Activated T-cell treated with anti-CD3 and anti-CD28 coated beads, Interleukin-2, amount 50 U/mL, for 24 hours (primary cell): ENCODE measurements around the gene TOLLIP.

ENCODE experiments used
- DNase-seq: peaks from one replicate; pipeline ENCODE4 v3.0.0-alpha.2; 2020
- H3K27ac Mint-ChIP-seq: 2 replicates; pipeline ENCODE4 v1.8.0; 2020; ENCODE audit warnings: mild to moderate bottlenecking, mixed read lengths
- H3K27me3 Mint-ChIP-seq: 2 replicates; pipeline ENCODE4 v1.8.0; 2020; ENCODE audit warnings: mixed read lengths
- H3K36me3 Mint-ChIP-seq: 2 replicates; pipeline ENCODE4 v1.8.0; 2020; ENCODE audit warnings: low read depth, mixed read lengths
- H3K4me1 Mint-ChIP-seq: 2 replicates; pipeline ENCODE4 v1.8.0; 2020; ENCODE audit warnings: low read depth, mixed read lengths
- H3K4me3 Mint-ChIP-seq: 2 replicates; pipeline ENCODE4 v1.8.0; 2020; ENCODE audit warnings: mild to moderate bottlenecking, moderate library complexity, mixed read lengths
- H3K9me3 Mint-ChIP-seq: 2 replicates; pipeline ENCODE4 v1.8.0; 2020; ENCODE audit warnings: mixed read lengths

Gene TOLLIP

GRCh38 chr11:1231396-1232020 is 77.9 kb downstream of the TOLLIP start:
- Mint-ChIP-seq H3K27me3 (no peaks in the 10 kb centered on the region), H3K36me3 (no peaks in the 10 kb centered on the region), H3K27ac (no peak overlapping the region), H3K4me3 (no peak overlapping the region), H3K9me3 (no peaks in the 10 kb centered on the region), H3K4me1 (no peaks in the 10 kb centered on the region)
- no peak for DNase-seq

- Mint-ChIP-seq H3K36me3 (no peaks in the 10 kb centered on the region), H3K27ac (no peak overlapping the region), H3K4me1 (no peaks in the 10 kb centered on the region), H3K9me3 (no peaks in the 10 kb centered on the region), H3K27me3 (no peaks in the 10 kb centered on the region), H3K4me3 (no peak overlapping the region)
- no peak for DNase-seq
Observed at GRCh38 chr11:1230456-1231395, 78.7 kb downstream of the TOLLIP start.

- no peak for DNase-seq
Observed at GRCh38 chr11:1230121-1230455, 79.3 kb downstream of the TOLLIP start.

DNA sequence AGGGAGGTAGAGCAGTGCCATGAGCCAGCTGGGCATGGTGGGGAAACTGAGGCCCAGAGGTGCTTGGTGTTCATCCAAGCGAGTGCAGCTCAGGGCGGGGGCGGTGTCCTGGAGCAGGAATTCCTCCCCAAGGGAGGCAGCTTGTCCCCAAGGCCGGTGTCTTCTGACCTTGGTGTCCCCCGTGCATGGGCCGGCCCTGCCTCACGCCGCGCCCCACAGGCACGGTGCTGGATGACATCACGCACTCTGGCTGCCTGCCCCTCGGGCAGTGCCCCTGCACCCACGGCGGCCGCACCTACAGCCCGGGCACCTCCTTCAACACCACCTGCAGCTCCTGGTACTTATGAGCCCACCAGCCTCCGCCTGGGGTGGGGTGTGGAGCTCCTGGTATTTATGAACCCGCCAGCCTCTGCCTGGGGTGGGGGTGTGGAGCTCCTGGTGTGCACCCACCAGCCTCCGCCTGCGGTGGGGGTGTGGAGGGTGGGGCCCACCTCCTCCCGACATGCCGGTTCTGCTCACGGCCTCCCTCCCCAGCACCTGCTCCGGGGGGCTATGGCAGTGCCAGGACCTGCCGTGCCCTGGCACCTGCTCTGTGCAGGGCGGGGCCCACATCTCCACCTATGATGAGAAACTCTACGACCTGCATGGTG is 79.8 kb downstream of the TOLLIP start:
- no peak overlapping the region for H3K4me3 Mint-ChIP-seq
- H3K36me3 Mint-ChIP-seq, result no peaks in the 10 kb centered on the region
- DNase-seq, result no peak
- no peaks in the 10 kb centered on the region for H3K4me1 Mint-ChIP-seq
- no peak overlapping the region for H3K27ac Mint-ChIP-seq
- no peaks in the 10 kb centered on the region for H3K27me3 Mint-ChIP-seq
- no peaks in the 10 kb centered on the region for H3K9me3 Mint-ChIP-seq

More at GRCh38 chr11:1230121-1230455, 79.3 kb downstream of the TOLLIP start:
- no peak overlapping the region for H3K27ac Mint-ChIP-seq
- H3K27me3 Mint-ChIP-seq, result no peaks in the 10 kb centered on the region
- H3K4me3 Mint-ChIP-seq, result no peak overlapping the region
- no peaks in the 10 kb centered on the region for H3K9me3 Mint-ChIP-seq
- no peaks in the 10 kb centered on the region for H3K36me3 Mint-ChIP-seq
- H3K4me1 Mint-ChIP-seq, result no peaks in the 10 kb centered on the region

- no peak overlapping the region for H3K4me3 Mint-ChIP-seq
- DNase-seq, result no peak
- peaks cover 2% of the 10 kb centered on the region for H3K27me3 Mint-ChIP-seq
- H3K27ac Mint-ChIP-seq, result no peak overlapping the region
- H3K9me3 Mint-ChIP-seq, result no peaks in the 10 kb centered on the region
- H3K36me3 Mint-ChIP-seq, result no peaks in the 10 kb centered on the region
- H3K4me1 Mint-ChIP-seq, result no peaks in the 10 kb centered on the region
Observed at GRCh38 chr11:1228921-1229451, 80.4 kb downstream of the TOLLIP start.

DNA sequence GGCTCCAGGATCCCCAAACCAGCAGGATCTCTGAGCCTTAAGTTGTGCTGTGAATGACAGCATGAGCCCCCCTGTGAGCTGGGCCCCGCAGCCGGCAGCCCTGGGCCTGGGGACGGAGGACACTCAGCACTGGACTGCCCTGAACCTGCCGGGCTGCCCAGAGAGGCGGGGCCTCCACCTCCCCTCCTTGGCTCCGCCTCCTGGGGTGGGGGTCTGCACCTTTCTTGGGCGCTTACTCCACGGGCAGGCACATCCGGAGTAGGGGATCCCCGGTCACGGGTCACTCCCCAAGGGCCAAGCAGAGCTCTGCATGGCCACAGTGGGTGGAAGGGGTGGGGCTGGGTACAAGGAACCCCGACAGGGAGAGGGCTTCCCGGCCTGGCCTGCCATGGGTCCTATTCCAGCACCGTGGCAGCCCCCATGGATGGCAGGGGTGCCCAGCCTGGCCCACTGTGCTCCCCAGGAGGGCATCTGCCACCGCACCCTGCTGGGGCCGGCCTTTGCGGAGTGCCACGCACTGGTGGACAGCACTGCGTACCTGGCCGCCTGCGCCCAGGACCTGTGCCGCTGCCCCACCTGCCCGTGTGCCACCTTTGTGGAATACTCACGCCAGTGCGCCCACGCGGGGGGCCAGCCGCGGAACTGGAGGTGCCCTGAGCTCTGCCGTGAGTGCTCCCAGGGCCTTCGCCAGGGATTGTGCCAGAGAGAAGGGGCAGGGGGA is 81.2 kb downstream of the TOLLIP start:
- no peaks in the 10 kb centered on the region for H3K4me1 Mint-ChIP-seq
- H3K9me3 Mint-ChIP-seq, result no peaks in the 10 kb centered on the region
- H3K27me3 Mint-ChIP-seq, result peaks cover 3% of the 10 kb centered on the region
- H3K27ac Mint-ChIP-seq, result no peak overlapping the region
- H3K36me3 Mint-ChIP-seq, result no peaks in the 10 kb centered on the region
- H3K4me3 Mint-ChIP-seq, result no peak overlapping the region
- no peak for DNase-seq

- no peak for DNase-seq
- no peaks in the 10 kb centered on the region for H3K4me1 Mint-ChIP-seq
Observed at GRCh38 chr11:1227551-1228100, 81.8 kb downstream of the TOLLIP start.

GRCh38 chr11:1226986-1227550 is 82.4 kb downstream of the TOLLIP start:
- no peaks in the 10 kb centered on the region for H3K9me3 Mint-ChIP-seq
- peaks cover 3% of the 10 kb centered on the region for H3K27me3 Mint-ChIP-seq
- H3K36me3 Mint-ChIP-seq, result no peaks in the 10 kb centered on the region
- no peak overlapping the region for H3K27ac Mint-ChIP-seq
- no peak overlapping the region for H3K4me3 Mint-ChIP-seq
- no peak for DNase-seq
- no peaks in the 10 kb centered on the region for H3K4me1 Mint-ChIP-seq

More at GRCh38 chr11:1227551-1228100, 81.8 kb downstream of the TOLLIP start:
- Mint-ChIP-seq H3K27ac (no peak overlapping the region), H3K9me3 (no peaks in the 10 kb centered on the region), H3K4me3 (no peak overlapping the region), H3K36me3 (no peaks in the 10 kb centered on the region), H3K27me3 (peaks cover 3% of the 10 kb centered on the region)

GRCh38 chr11:1226226-1226985 is 83.0 kb downstream of the TOLLIP start:
- H3K4me3 Mint-ChIP-seq, result no peak overlapping the region
- DNase-seq, result no peak
- H3K4me1 Mint-ChIP-seq, result no peaks in the 10 kb centered on the region
- no peaks in the 10 kb centered on the region for H3K36me3 Mint-ChIP-seq
- peaks cover 8% of the 10 kb centered on the region for H3K27me3 Mint-ChIP-seq
- no peak overlapping the region for H3K27ac Mint-ChIP-seq
- no peaks in the 10 kb centered on the region for H3K9me3 Mint-ChIP-seq

GRCh38 chr11:1225386-1226225 is 83.8 kb downstream of the TOLLIP start:
- Mint-ChIP-seq H3K9me3 (no peaks in the 10 kb centered on the region), H3K4me3 (no peak overlapping the region), H3K27me3 (peaks cover 13% of the 10 kb centered on the region), H3K36me3 (no peaks in the 10 kb centered on the region), H3K4me1 (no peaks in the 10 kb centered on the region), H3K27ac (no peak overlapping the region)
- DNase-seq, result no peak

GRCh38 chr11:1224491-1225385 is 84.7 kb downstream of the TOLLIP start:
- H3K27me3 Mint-ChIP-seq, result peaks cover 13% of the 10 kb centered on the region
- no peak overlapping the region for H3K4me3 Mint-ChIP-seq
- H3K36me3 Mint-ChIP-seq, result no peaks in the 10 kb centered on the region
- no peak overlapping the region for H3K27ac Mint-ChIP-seq
- no peaks in the 10 kb centered on the region for H3K4me1 Mint-ChIP-seq
- H3K9me3 Mint-ChIP-seq, result no peaks in the 10 kb centered on the region
- DNase-seq, result no peak
